GM18511 (cell line): ENCODE results near the gene ACSS3.
"Not testable (repeated sequence)": the region's sequence is repeated elsewhere in the genome, so short reads cannot be mapped to it uniquely, and the experiment has no call there.

Experiments used
- ATAC-seq: cut with Tn5 transposase; IDR thresholded peaks from one replicate; pipeline ENCODE4 v1.9.1; 2021; ENCODE audit warnings: mild to moderate bottlenecking, moderate library complexity; ENCODE audit not compliant: unreplicated experiment

The ACSS3 gene

DNA sequence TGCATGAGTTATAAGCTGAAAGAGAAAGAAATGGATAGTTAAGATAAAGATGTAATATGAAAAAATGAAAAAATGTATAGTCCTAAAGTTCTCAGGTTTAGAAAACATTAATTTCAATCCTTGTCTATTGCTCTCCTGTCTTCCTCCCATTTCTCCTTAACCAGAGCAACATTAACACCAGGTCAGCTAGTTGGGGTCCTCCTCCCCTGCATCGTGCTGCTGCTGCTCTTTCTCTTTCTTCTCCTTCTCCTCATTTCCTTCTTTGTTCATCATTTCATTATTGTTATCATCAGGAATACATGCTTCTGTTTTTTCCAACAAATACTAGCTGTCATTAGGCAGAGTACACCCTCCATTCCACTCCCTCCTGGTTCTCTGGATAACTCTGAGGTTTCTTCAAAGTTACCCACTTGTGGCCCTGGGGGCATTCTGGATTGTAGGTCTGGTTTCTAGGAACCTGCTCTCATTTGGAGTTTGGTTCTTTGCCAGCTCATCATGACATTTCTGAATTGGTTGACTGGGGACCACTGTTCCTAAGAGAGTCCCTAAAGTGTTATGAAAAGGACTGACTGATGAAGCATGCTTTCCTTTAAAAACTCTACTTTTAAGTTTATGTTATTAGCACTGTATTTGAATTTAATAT, 17.0 kb downstream of the ACSS3 start:
- ATAC-seq: no peak

DNA sequence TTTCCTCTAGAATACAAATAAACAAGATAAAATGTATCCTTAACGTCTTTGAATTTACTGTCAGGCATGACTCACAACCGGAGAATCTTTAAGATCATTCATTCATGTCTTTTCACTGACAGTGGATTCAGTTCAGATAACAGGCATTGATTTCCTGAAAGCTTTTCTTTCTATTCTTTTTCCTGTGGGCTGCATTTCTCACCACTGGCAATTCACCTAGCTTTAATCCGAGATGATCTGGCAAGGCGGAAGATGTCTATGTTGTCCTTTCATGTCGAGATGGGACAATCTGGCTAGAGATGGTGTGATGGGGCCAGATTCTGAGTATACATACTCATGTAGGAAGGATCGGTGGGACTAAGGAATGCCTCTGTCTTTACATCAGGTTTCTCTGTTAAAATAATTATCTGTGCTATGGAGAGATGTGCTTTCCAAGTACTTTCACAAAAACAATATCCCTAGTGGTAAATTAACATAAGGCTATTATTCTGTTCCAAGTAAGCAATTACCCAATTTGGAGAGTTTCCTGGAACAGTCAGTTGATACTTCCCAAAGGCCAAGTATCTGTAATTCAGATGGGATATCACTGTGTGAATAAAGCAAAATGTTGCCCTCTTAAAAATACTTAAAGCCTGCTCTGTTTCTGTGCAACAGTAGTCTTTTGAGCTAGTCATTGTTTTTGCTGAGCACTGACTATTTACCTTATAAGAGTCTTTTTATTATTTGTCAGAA, 17.8 kb downstream of the ACSS3 start:
- ATAC-seq: no peak

DNA sequence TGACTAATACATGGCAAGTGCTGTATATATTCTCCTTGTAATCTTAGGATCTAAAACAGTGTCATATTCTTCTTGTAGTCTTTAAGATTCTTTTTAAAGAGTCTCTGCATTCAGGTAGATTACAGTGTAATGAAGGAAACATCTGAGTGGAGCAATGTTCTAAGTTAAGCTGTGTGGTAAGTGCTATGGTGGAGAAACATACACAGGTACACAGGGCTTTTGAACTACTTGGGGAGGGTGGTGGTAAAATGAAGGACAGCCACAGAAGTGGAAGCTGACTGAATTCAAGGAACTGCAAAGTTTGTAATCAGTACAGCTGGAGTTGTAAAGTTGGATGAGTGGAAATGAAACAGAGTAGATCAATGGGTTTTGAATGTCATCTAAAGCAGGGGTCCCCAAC, 27.8 kb downstream of the ACSS3 start:
- no peak for ATAC-seq

DNA sequence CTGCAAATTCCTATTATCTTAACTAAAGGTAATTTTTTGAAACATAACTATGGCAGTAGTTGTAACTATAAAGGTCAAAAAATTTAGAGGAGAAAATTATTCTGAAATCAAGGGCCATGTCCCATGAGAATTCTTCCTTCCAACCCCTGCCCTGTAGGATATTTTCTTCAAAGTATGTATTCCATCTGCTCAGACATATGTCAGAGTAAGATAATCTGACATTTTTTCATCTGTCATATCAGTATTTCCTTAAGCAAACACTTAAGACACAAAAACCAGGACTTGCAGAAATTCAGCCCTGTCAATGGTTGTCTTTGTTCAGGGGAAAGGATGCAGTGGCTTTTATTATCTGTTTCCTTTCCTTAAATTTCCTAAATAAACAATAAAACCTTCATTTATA, 36.3 kb downstream of the ACSS3 start:
- no peak for ATAC-seq

DNA sequence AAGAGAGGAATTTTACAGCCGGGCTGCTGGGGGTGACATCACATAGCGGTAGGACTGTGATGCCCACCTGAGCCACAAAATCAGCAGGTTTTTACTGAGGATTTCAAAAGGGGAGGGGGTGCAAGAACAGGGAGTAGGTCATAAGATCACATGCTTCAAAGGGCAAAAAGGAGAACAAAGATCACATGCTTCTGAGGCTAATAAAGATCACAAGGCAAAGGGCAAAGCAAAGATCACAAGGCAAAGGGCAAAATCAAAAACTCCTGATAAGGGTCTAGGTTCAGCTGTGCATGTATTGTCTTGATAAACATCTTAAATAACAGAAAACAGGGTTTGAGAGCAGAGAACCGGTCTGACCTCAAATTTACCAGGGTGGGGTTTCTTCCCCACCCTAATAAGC, 41.2 kb downstream of the ACSS3 start:
- not testable (repeated sequence) for ATAC-seq

DNA sequence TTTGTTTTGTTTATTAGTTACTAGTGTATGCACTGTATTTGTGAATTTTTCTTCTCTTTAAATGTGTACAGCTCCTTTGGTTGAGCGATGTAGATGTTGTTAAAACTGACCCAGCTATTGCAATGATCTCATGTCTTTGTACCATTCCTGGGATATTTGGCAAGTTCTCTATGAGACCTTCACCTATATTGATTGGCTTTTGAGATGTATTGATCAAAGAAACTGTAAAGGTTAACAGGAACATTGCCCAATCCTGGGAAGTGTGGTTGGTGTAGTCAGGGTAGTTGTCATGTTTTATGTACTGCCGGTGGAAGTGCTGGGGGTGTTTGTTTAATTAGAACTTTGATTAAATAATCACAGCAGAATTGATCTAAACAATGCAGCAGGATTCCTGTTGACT, 43.1 kb downstream of the ACSS3 start:
- ATAC-seq: no peak

DNA sequence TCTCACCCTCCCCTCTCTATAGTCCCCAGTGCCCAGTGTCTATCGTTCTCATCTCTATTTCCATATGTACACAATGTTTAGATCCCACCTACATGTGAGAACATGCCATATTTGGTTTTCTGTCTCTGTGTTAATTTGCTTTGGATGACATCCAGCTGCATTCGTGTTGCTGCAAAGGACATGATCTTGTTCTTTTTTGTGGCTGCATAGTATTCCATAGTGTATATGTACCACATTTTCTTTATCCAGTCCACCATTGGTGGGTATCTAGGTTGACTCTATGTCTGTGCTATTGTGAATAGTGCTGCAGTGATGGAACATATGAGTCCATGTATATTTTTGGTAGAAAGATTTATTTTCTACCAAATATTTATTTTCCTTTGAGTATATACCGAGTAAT, 45.7 kb downstream of the ACSS3 start:
- ATAC-seq: no peak

DNA sequence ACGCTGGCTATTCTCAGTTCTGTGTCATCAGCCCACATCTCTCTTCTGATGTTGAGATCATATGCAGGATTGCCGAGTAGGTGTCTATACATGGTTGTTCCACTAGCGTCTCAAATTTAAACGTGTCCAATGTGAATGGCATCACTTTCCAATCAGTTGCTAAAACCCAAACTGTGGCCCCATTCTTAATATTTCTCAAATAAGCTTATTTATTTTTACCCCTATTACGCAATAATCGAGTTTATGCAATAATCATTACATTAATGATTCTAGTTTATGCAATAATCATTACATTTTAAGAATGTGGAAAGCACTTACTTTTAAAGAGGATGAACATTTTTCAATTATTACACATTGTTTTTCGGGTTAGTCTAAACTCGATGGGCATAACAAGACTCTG, 47.8 kb downstream of the ACSS3 start:
- no peak for ATAC-seq

DNA sequence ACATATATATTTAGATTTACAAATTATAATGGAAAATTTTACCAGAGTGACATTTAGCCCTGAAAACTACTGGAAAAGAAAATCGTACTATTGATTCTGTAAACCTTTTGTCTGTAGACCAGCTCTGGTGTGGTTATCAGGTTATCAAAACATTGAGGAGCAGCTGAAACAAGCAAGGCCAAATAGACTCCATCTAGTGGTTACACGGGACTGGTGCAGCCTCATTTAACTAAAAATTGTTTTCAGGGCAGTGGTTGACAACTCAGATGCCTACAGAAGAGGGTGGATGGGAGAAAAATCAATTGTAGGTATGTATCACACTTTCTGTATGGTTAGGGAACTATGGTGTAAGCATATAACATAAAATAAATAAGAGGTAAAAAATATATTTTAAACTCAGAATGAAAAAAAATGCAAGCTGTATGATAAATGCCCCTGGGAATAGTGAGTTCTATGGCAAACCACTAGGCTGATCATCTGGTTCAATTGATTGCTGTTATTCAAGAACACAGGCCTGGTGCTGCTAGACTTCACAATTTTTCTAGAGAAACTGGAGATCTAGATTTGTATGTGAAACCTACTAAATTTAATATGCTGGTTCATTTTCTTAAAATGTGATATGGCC, 51.2 kb downstream of the ACSS3 start:
- ATAC-seq: peak; percentile 99

DNA sequence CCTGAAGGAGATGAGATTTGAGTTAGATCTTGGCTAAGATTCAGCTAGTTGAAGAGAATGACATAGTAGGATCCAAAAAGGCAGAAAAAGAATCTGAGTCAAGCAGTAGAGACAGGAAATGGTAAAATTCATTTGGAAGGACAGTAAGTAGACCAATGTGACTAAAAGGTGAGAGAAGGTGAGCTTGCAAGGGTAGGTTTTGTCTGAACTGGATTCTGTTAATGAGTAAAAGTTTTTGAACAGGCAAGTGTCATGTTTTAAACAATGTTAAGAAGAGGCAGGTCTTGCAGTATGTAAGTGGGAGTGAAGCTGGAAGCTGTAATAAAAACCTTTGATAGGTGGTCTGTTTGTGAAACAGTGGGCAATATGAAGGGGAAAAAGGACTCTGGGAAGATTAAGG, 58.6 kb downstream of the ACSS3 start:
- no peak for ATAC-seq

DNA sequence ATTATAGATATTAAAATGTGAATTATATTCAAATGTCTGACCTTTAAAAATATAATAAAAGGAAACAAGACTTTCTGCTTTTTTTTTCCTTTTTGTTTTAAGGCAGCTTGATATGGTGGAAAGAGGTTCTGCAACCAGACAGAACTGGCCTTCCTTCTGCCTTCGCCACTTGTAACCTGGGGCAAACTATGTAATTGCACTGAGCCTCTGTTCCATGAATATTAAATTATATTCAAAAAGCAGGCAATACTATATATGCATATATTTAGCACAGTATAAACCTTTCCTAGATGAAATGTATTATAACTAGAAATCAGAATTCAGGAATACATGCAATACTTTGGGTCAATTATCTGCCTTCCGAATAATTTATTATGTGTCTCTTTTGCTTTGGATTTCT, 59.9 kb downstream of the ACSS3 start:
- no peak for ATAC-seq

DNA sequence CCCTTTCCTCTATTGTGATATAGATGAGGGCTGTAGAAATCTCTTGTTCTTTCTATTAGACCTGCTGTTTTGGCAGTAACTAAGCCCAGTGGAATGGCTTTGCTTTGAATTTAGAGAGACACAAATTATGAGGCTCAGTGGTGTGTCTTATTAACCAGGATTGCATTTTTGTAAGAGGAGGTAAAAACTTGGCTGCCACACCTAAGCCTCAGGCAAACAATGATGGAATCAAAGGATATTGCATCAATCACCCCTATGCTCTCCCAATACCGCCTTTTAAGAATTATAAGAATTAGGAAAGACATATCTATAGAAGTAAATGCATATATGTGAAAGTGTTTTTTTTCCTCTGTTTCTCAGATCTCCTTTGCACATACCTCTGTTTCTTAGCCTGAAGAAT, 63.3 kb downstream of the ACSS3 start:
- no peak for ATAC-seq

DNA sequence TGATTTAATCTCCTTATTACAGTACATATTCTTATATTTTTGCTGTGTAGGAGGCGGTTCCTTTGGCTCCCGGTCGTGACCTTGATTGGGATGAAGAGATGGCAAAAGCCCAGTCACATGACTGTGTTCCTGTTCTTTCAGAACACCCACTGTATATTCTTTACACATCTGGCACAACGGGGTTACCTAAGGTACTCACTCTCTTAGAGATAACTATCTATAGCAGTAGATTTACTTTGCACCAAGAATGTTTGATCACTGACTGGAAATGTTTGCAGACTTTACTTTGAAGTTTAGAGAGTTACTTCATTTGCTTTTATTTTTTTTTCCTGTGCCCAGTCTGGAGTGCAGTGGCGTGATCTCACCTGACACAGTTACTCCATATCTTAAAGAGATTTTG, 65.2 kb downstream of the ACSS3 start:
- ATAC-seq: no peak

DNA sequence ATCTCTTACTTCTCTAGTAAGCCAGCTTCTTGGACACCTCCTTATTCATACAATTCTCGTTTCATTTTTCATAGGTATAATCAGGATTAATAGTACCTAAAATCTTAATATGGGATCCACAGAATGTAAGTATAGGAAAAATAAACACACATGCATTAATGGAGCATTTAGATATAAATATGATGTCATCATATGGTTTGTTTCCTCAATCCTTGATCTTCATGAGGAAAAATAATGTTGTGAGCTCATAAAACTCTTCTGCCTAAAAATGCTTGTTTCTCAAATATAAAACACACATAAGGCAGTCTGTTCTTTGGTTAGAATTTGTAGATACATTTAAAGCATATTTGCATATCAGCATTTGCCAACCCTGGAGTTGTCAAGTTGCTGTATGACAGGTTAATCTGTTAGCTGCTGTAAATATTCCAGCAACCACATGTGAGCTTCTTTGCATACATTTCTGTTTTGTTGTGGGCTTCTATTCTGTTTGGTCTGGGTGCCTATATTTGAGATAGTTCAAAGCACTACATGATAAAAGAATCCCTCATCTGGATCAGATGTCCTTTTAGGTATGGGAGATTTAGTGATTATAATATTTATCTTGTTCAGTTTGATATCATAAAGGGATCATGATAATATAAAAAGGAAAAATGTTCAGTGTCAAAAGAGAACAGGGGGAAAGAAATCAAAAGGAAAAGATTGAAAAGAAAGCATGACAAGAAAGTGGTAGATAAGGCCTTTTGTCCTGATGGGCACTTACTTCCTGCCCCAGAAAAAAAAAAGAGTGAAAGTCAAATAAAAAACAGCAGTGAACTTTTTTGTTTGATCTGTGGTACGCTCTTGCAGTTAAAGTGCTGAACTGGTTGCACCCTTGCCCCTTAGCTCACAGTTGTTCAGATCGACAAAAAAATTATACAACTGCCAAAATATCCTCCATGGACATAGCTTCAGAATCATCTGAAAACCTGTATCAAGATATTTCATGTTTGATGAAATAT, 68.6 kb downstream of the ACSS3 start:
- no peak for ATAC-seq

DNA sequence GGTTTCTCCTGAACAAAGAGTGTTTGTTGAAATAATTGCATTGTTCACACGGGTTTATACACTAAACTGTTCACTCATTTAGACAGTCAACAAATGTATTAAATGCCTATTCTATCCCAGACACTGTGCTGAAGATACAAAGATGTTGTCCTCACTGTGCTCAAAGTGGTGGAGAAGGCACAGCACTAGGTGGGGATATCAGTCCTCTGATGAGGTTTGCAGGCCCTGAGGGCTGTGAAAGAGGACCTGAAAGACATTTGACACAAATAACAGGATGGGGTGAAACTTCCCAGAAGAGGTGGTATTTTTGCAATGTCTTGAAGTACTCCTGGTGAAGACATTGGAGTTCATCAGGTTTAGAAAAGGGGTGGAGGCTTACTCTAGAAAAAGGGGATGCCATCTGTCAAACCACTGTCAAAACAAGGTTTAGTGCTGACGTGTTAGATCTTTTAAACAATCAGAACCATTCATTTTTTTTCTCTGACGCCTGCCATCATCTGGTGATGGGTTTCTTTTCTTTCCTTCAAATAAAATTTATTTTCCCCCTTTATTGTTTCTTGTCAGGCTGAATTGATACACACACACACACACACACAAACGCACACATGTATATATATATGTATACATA, 69.5 kb downstream of the ACSS3 start:
- ATAC-seq: no peak

DNA sequence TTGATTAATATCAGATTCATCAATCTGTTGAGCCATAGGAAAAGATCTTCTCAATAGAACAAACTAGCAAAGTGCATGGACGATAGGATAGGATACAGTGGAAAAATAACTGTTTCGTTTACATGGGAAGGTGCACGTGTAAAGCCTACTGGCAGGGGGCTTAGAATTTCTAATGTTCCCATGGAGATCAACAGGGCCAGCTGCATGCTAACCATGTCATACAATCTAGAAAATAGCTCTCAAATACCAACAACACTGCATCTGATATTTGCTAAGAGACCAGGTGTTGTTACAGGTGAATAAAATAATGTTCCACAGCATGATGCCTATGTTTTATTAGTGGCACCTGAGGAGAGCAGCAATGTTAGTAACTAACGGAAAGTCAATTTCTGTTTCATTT, 72.5 kb downstream of the ACSS3 start:
- ATAC-seq: no peak

DNA sequence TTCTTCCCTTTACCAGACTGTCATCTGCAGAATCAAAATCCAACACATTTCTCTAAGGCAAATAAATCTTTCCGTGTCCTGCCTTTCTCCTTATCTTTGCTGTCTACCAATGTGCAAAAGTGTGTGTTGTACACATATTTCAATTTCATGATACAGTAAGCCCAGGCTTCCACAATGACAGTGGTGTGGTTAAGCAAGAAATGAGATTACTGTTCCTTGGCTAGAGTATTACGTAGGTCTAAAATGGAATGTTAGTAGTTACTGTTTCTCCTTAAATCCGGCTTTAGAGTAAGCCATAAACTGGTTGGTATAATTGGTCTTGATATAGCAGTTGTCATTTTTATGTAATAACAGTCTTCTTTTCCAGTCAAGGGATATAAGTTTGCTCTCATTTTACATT, 82.0 kb downstream of the ACSS3 start:
- no peak for ATAC-seq

DNA sequence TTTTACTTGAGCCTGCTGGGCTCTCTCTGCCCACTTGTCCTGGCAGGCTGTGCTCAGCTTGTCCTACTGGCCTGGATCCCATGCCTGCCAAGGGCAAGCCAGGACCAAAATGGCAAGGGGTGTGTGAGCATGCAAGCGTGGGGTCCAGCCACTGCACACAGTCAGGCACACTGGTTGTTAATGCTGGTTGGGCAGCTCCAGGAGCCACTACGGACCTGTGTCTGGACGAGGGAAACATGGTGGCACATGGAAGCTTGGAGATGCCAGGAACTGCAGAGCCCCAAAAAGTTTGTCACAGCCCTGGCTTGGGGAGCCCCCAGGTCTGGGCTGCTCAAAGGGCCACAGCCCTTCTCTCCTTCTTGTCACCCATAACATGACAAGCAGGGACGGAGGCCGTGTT, 83.8 kb downstream of the ACSS3 start:
- no peak for ATAC-seq

DNA sequence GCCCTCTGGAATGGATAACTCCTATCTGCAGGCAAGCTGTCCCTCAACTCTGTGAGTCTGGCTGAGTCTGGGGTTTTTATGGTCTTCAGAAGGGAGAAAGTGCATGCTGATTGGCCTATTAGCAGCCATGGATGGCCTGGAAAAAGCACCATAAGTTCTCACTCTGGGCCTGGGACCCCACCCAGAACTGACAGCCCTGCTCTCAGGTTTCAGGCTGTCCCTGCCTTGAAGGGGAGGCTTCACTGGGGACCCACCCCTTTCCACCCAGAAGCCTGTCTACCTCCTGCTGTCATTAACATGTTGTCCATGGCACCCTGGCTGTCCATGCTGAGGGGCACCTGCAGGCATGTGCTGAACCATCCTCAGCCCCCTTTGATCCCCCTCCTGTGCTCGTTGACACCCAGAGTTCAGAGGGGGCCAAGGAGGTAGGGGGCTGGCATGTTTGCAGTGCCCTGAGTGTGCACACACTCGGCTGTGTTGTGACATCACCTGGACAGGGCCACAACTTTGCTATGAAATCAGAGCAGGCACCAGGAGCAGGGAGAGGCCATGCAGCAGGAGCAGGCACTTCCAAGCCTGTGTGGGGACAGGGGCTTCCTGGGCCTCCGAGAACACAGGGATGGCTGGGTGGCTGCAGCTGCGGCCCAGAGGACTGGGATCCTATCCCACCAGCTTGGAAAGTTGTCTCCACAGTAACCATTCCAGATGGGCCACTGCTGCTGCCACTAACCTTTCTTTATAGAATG, 84.7 kb downstream of the ACSS3 start:
- ATAC-seq: no peak

DNA sequence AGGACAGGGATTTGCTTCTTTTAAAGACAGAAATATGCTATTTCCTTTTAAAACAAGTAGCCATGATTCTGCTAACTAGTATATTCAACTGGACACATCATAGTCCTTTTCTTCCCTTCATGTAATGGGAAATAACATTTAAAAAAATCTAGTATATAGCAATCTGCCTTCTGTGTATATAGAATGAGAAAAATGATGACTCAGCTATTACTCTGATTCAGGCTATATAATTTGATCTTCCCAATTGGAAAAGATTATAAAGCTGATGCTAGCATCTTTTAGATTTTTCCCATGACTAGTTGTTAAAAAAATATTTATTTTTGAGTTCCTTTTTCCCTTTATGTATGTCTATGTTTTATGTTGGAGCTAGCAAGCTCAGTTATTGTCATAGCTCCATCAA, 86.9 kb downstream of the ACSS3 start:
- no peak for ATAC-seq
